SK-N-SH treated with all-trans-retinoic acid at 6 μM for 48 hours (cell line): ENCODE measurements around the gene NSD2.

Experiments
- ATAC-seq: fragments of 200-7000 bp; cut with Tn5 transposase; 3 replicates; pipeline ENCODE4 v1.9.1; 2020; ENCODE audit warnings: mild to moderate bottlenecking, moderate library complexity
- ARNTL ChIP-seq: fragments of 450-650 bp; formaldehyde crosslinking; IDR thresholded peaks from 2 replicates; pipeline ENCODE4 v1.5.0; 2020; ENCODE audit warnings: low read depth, mild to moderate bottlenecking, moderate library complexity, borderline replicate concordance
- CSDC2 ChIP-seq: fragments of 250-450 bp; sonication (Bioruptor Pico); IDR thresholded peaks from 2 replicates; pipeline ENCODE4 v1.5.0; 2020; ENCODE audit warnings: mild to moderate bottlenecking, moderate library complexity
- ESRRG ChIP-seq: fragments of 250-450 bp; sonication (Bioruptor Pico); IDR thresholded peaks from 2 replicates; pipeline ENCODE4 v1.6.1; 2021; ENCODE audit warnings: mild to moderate bottlenecking
- GLIS3 ChIP-seq: fragments of 250-450 bp; sonication (Bioruptor Pico); IDR thresholded peaks from 2 replicates; pipeline ENCODE4 v1.5.0; 2020; ENCODE audit warnings: mild to moderate bottlenecking, moderate library complexity
- ISL1 ChIP-seq: fragments of 250-450 bp; sonication (Bioruptor Pico); IDR thresholded peaks from 2 replicates; pipeline ENCODE4 v2.1.2; 2022; ENCODE audit warnings: mild to moderate bottlenecking, moderate library complexity
- OSR1 ChIP-seq: fragments of 250-450 bp; sonication (Bioruptor Pico); IDR thresholded peaks from 2 replicates; pipeline ENCODE4 v1.8.0; 2022; ENCODE audit warnings: moderate library complexity, mild to moderate bottlenecking, inconsistent platforms
- PPARA ChIP-seq: fragments of 250-450 bp; sonication (Bioruptor Pico); IDR thresholded peaks from 2 replicates; pipeline ENCODE4 v1.5.0; 2020; ENCODE audit warnings: mild to moderate bottlenecking, borderline replicate concordance
- RARB ChIP-seq: fragments of 250-450 bp; sonication (Bioruptor Pico); IDR thresholded peaks from 2 replicates; pipeline ENCODE4 v1.8.0; 2021; ENCODE audit warnings: mild to moderate bottlenecking, moderate library complexity
- SNAI2 ChIP-seq: fragments of 250-450 bp; sonication (Bioruptor Pico); IDR thresholded peaks from 2 replicates; pipeline ENCODE4 v1.5.0; 2020; ENCODE audit warnings: mild to moderate bottlenecking, moderate library complexity
- TCF4 ChIP-seq: fragments of 250-450 bp; sonication (Bioruptor Pico); IDR thresholded peaks from 2 replicates; pipeline ENCODE4 v1.8.0; 2021; ENCODE audit warnings: mild to moderate bottlenecking, moderate library complexity, borderline replicate concordance
- TOX ChIP-seq: fragments of 250-450 bp; sonication (Bioruptor Pico); IDR thresholded peaks from 2 replicates; pipeline ENCODE4 v1.8.0; 2021; ENCODE audit warnings: mild to moderate bottlenecking, moderate library complexity, borderline replicate concordance
- ZC3H10 ChIP-seq: fragments of 250-450 bp; sonication (Bioruptor Pico); IDR thresholded peaks from 2 replicates; pipeline ENCODE4 v1.5.1; 2021; ENCODE audit warnings: mild to moderate bottlenecking, moderate library complexity
- ZFP3 ChIP-seq: fragments of 250-450 bp; sonication (Bioruptor Pico); IDR thresholded peaks from 2 replicates; pipeline ENCODE4 v1.5.0; 2020; ENCODE audit warnings: mild to moderate bottlenecking, moderate library complexity
- ZFP30 ChIP-seq: fragments of 450-650 bp; formaldehyde crosslinking; IDR thresholded peaks from 2 replicates; pipeline ENCODE4 v1.5.0; 2022; ENCODE audit warnings: mild to moderate bottlenecking, moderate library complexity
- ZNF565 ChIP-seq: fragments of 450-650 bp; formaldehyde crosslinking; conservative IDR thresholded peaks from 2 replicates; pipeline ENCODE4 v1.5.0; 2020; ENCODE audit warnings: low read depth, mild to moderate bottlenecking, moderate library complexity
- ZNF70 ChIP-seq: fragments of 450-650 bp; formaldehyde crosslinking; IDR thresholded peaks from 2 replicates; pipeline ENCODE4 v1.5.0; 2020; ENCODE audit warnings: mild to moderate bottlenecking, moderate library complexity
- TF ChIP-seq, protein P1 (sequence below): fragments of 250-450 bp; sonication (Bioruptor Pico); IDR thresholded peaks from 2 replicates; pipeline ENCODE4 v1.8.0; 2021; ENCODE audit warnings: low read depth, mild to moderate bottlenecking, moderate library complexity, borderline replicate concordance
- TF ChIP-seq, protein P2 (sequence below): fragments of 250-450 bp; sonication (Bioruptor Pico); IDR thresholded peaks from 2 replicates; pipeline ENCODE4 v1.5.1; 2020; ENCODE audit warnings: low read depth, mild to moderate bottlenecking, moderate library complexity
- TF ChIP-seq, protein P3 (sequence below): fragments of 250-450 bp; sonication (Bioruptor Pico); IDR thresholded peaks from 2 replicates; pipeline ENCODE4 v1.8.0; 2020; ENCODE audit warnings: mild to moderate bottlenecking, moderate library complexity, borderline replicate concordance
- TF ChIP-seq, protein P4 (sequence below): fragments of 250-450 bp; sonication (Bioruptor Pico); IDR thresholded peaks from 2 replicates; pipeline ENCODE4 v1.5.0; 2020; ENCODE audit warnings: mild to moderate bottlenecking, moderate library complexity
- TF ChIP-seq, protein P5 (sequence below): fragments of 250-450 bp; sonication (Bioruptor Pico); IDR thresholded peaks from 2 replicates; pipeline ENCODE4 v1.5.1; 2021; ENCODE audit warnings: mild to moderate bottlenecking, moderate library complexity

The NSD2 gene

DNA sequence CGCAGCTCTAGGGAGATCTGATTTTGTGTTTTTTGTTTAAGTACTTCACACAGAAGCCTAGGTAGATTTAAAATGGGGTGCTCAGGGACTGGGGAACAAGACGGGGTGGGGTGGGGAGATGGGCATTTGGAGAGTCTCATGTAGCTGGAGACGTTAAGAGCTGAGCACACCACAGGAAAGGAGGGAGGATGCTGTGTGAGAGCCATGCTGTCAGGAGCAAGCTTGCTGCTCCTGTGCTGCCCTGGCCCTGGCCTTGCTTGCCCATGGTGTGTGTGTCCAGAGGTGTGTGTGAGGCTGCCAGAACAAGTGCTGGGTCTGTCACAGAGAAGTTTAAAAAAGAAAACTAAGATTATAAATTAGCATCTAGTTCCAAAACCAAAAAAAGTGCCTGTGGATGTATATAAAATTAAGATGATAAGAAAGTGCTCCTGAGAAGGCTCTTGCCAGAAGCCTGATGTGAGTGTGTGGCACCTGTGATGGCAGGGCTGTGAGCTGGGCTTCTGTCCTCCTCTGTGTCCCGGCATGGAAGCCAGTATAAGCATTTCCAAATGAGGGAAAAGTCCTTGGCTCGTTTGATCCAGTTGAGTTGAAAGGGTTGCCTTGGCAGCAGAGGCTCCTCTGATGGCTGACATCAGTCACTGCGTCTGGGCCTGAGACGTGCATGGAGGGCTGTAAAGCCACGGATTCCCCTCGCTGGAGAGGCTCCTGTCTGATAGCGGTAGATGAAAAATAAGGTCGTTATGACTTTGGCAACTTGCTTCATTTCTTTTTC lies 74.1 kb downstream of the NSD2 start (continued):
- TF ChIP-seq, protein P1, sequence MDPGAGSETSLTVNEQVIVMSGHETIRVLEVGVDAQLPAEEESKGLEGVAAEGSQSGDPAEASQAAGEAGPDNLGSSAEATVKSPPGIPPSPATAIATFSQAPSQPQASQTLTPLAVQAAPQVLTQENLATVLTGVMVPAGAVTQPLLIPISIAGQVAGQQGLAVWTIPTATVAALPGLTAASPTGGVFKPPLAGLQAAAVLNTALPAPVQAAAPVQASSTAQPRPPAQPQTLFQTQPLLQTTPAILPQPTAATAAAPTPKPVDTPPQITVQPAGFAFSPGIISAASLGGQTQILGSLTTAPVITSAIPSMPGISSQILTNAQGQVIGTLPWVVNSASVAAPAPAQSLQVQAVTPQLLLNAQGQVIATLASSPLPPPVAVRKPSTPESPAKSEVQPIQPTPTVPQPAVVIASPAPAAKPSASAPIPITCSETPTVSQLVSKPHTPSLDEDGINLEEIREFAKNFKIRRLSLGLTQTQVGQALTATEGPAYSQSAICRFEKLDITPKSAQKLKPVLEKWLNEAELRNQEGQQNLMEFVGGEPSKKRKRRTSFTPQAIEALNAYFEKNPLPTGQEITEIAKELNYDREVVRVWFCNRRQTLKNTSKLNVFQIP, result no peak

DNA sequence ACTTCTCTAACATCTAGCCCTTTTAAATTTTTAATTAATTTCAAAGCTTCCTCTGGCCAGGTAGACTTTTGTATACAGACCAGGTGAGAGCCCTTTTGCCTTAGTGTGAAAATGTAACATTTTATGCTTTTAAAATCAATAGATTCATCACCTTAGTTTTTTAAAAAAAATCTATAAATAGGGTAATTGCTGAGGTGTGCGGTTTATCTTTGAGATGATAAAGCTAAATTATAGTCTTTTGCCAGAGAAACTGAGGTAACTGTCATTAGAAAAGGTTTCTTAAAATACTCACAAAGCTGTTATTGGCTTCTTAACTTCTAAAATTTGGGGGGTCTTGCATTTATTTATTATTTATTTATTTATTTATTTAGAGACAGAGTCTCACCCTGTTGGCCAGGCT lies 74.7 kb downstream of the NSD2 start:
- TF ChIP-seq TCF4 (CRISPR knock-in tag) (no peak), GLIS3 (CRISPR knock-in tag) (no peak), ZNF565 (no peak), RARB (CRISPR knock-in tag) (no peak), ESRRG (CRISPR knock-in tag) (no peak), CSDC2 (CRISPR knock-in tag) (no peak), ISL1 (CRISPR knock-in tag) (no peak), PPARA (CRISPR knock-in tag) (no peak), ARNTL (no peak), ZFP30 (CRISPR knock-in tag) (no peak), TOX (no peak), OSR1 (CRISPR knock-in tag) (no peak), SNAI2 (no peak), ZC3H10 (no peak), ZFP3 (CRISPR knock-in tag) (no peak)
- TF ChIP-seq, protein P2, sequence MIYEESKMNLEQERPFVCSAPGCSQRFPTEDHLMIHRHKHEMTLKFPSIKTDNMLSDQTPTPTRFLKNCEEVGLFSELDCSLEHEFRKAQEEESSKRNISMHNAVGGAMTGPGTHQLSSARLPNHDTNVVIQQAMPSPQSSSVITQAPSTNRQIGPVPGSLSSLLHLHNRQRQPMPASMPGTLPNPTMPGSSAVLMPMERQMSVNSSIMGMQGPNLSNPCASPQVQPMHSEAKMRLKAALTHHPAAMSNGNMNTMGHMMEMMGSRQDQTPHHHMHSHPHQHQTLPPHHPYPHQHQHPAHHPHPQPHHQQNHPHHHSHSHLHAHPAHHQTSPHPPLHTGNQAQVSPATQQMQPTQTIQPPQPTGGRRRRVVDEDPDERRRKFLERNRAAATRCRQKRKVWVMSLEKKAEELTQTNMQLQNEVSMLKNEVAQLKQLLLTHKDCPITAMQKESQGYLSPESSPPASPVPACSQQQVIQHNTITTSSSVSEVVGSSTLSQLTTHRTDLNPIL (CRISPR knock-in tag), result no peak
- TF ChIP-seq, protein P3, sequence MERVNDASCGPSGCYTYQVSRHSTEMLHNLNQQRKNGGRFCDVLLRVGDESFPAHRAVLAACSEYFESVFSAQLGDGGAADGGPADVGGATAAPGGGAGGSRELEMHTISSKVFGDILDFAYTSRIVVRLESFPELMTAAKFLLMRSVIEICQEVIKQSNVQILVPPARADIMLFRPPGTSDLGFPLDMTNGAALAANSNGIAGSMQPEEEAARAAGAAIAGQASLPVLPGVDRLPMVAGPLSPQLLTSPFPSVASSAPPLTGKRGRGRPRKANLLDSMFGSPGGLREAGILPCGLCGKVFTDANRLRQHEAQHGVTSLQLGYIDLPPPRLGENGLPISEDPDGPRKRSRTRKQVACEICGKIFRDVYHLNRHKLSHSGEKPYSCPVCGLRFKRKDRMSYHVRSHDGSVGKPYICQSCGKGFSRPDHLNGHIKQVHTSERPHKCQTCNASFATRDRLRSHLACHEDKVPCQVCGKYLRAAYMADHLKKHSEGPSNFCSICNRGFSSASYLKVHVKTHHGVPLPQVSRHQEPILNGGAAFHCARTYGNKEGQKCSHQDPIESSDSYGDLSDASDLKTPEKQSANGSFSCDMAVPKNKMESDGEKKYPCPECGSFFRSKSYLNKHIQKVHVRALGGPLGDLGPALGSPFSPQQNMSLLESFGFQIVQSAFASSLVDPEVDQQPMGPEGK, result no peak
- TF ChIP-seq, protein P1, result no peak
- TF ChIP-seq, protein P4, sequence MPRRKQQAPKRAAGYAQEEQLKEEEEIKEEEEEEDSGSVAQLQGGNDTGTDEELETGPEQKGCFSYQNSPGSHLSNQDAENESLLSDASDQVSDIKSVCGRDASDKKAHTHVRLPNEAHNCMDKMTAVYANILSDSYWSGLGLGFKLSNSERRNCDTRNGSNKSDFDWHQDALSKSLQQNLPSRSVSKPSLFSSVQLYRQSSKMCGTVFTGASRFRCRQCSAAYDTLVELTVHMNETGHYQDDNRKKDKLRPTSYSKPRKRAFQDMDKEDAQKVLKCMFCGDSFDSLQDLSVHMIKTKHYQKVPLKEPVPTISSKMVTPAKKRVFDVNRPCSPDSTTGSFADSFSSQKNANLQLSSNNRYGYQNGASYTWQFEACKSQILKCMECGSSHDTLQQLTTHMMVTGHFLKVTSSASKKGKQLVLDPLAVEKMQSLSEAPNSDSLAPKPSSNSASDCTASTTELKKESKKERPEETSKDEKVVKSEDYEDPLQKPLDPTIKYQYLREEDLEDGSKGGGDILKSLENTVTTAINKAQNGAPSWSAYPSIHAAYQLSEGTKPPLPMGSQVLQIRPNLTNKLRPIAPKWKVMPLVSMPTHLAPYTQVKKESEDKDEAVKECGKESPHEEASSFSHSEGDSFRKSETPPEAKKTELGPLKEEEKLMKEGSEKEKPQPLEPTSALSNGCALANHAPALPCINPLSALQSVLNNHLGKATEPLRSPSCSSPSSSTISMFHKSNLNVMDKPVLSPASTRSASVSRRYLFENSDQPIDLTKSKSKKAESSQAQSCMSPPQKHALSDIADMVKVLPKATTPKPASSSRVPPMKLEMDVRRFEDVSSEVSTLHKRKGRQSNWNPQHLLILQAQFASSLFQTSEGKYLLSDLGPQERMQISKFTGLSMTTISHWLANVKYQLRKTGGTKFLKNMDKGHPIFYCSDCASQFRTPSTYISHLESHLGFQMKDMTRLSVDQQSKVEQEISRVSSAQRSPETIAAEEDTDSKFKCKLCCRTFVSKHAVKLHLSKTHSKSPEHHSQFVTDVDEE (CRISPR knock-in tag), result no peak
- TF ChIP-seq, protein P5, sequence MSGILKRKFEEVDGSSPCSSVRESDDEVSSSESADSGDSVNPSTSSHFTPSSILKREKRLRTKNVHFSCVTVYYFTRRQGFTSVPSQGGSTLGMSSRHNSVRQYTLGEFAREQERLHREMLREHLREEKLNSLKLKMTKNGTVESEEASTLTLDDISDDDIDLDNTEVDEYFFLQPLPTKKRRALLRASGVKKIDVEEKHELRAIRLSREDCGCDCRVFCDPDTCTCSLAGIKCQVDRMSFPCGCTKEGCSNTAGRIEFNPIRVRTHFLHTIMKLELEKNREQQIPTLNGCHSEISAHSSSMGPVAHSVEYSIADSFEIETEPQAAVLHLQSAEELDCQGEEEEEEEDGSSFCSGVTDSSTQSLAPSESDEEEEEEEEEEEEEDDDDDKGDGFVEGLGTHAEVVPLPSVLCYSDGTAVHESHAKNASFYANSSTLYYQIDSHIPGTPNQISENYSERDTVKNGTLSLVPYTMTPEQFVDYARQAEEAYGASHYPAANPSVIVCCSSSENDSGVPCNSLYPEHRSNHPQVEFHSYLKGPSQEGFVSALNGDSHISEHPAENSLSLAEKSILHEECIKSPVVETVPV, result no peak
- TF ChIP-seq, all 23 proteins: peak for 0
- no peak for ATAC-seq

DNA sequence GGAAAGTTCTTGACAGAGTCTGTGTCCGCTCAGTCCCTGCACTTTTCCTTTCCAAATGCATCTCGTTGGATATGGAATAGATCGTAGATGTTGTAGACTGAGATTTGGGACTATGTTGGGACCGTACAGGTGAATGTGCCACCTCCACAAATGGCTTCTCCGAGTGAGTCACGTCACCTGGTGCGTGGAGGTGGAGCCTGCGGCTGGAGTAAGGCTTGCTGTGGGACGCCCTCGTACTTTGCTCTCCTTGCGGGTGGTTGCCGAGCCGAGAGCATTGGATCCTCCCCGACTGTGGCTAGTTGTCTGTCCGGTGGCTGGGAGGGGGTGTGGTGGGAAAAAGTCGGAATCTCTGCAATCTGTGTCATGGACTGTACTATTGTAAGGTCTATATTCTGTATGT lies 77.0 kb downstream of the NSD2 start:
- no peak for ATAC-seq
- no peak for TF ChIP-seq ARNTL
- no peak for TF ChIP-seq ZFP30 (CRISPR knock-in tag)
- TF ChIP-seq SNAI2, result no peak
- no peak for TF ChIP-seq OSR1 (CRISPR knock-in tag)
- no peak for TF ChIP-seq PPARA (CRISPR knock-in tag)
- TF ChIP-seq, protein P2 (CRISPR knock-in tag), result no peak
- TF ChIP-seq, protein P1, result no peak
- TF ChIP-seq, protein P5, result no peak
- TF ChIP-seq GLIS3 (CRISPR knock-in tag), result no peak
- TF ChIP-seq ESRRG (CRISPR knock-in tag), result no peak
- TF ChIP-seq CSDC2 (CRISPR knock-in tag), result no peak
- no peak for TF ChIP-seq TCF4 (CRISPR knock-in tag)
- no peak for TF ChIP-seq RARB (CRISPR knock-in tag)
- TF ChIP-seq ZC3H10, result no peak
- TF ChIP-seq ZNF70 (CRISPR knock-in tag), result no peak
